ENCODE measurements around the gene SPAG9.

GRCh38 chr17:51015145-51015558 lies 105.5 kb downstream of the SPAG9 start:
- TF ChIP-seq POLR2AphosphoS5 (IDR thresholded peaks at IDR 0.05; ENCODE audit: low read depth, low read length) (no peak), POLR2A (IDR thresholded peaks at IDR 0.05; ENCODE audit: low read depth, low read length) (no peak), TAF1 (IDR thresholded peaks at IDR 0.05; ENCODE audit: borderline replicate concordance, low read depth, low read length) (no peak)

Data from GM12892 (cell line).